Nephron progenitor cell (in vitro differentiated cells): Measurements from ENCODE around the gene SLC1A2.

Source experiments
- DNase-seq: peaks from one replicate; pipeline ENCODE4 v3.0.0; 2021
- H3K27ac Mint-ChIP-seq: 2 replicates; pipeline ENCODE4 v1.8.0; 2021; ENCODE audit warnings: mild to moderate bottlenecking, moderate library complexity, mixed read lengths
- H3K27me3 Mint-ChIP-seq: 2 replicates; pipeline ENCODE4 v1.8.0; 2021; ENCODE audit warnings: mild to moderate bottlenecking, low read depth, mixed read lengths; ENCODE audit not compliant: poor library complexity
- H3K36me3 Mint-ChIP-seq: 2 replicates; pipeline ENCODE4 v1.8.0; 2021; ENCODE audit warnings: low read depth, mixed read lengths
- H3K4me1 Mint-ChIP-seq: 2 replicates; pipeline ENCODE4 v1.8.0; 2021; ENCODE audit warnings: mixed read lengths
- H3K4me3 Mint-ChIP-seq: 2 replicates; pipeline ENCODE4 v1.8.0; 2021; ENCODE audit warnings: mild to moderate bottlenecking, moderate library complexity, mixed read lengths
- H3K9me3 Mint-ChIP-seq: 2 replicates; pipeline ENCODE4 v1.8.0; 2021; ENCODE audit warnings: mild to moderate bottlenecking, moderate library complexity, mixed read lengths
- CTCF ChIP-seq: fragments of 200-600 bp; sonication (generic); IDR thresholded peaks from 2 replicates; pipeline ENCODE4 v1.5.0; 2021; ENCODE audit warnings: antibody characterized with exemption

Gene SLC1A2

GRCh38 chr11:35225946-35226520 is 193.3 kb downstream of the SLC1A2 start:
- H3K9me3 Mint-ChIP-seq, result no peaks in the 10 kb centered on the region
- peaks cover 26% of the 10 kb centered on the region for H3K4me1 Mint-ChIP-seq
- no peak for TF ChIP-seq CTCF
- H3K36me3 Mint-ChIP-seq, result no peaks in the 10 kb centered on the region
- no peak overlapping the region for H3K27ac Mint-ChIP-seq
- DNase-seq, result no peak
- no peaks in the 10 kb centered on the region for H3K27me3 Mint-ChIP-seq
- no peak overlapping the region for H3K4me3 Mint-ChIP-seq

GRCh38 chr11:35223991-35224390 is 195.4 kb downstream of the SLC1A2 start:
- H3K27ac Mint-ChIP-seq, result no peak overlapping the region
- H3K27me3 Mint-ChIP-seq, result no peaks in the 10 kb centered on the region
- no peak for TF ChIP-seq CTCF
- no peak for DNase-seq
- H3K4me1 Mint-ChIP-seq, result peaks cover 20% of the 10 kb centered on the region
- no peaks in the 10 kb centered on the region for H3K36me3 Mint-ChIP-seq
- no peaks in the 10 kb centered on the region for H3K9me3 Mint-ChIP-seq
- no peak overlapping the region for H3K4me3 Mint-ChIP-seq

DNA sequence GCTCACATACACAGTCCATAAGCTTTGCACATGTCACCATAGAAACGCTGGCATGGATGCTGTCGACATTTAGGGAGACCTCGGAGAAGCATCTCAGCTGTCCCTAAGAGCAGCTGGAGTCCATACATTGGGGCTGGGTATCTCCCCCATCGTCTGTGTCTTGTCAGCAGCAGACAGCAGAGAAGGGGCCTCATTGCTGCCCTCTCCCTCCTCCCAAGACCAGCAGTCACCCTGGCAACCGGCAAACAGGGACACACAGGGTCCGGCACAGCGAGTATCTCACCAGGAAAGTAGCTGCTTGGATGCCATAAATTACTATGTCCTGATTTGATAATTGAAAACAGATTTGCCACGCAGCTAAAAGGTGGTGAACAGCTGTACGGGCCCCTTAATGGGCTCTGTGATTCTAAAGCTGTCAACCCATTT is 196.0 kb downstream of the SLC1A2 start:
- no peaks in the 10 kb centered on the region for H3K36me3 Mint-ChIP-seq
- peak; percentile 65 for DNase-seq
- H3K27ac Mint-ChIP-seq, result peak overlapping the region; percentile 84
- peaks cover 20% of the 10 kb centered on the region for H3K4me1 Mint-ChIP-seq
- no peaks in the 10 kb centered on the region for H3K9me3 Mint-ChIP-seq
- TF ChIP-seq CTCF, result no peak
- no peaks in the 10 kb centered on the region for H3K27me3 Mint-ChIP-seq
- no peak overlapping the region for H3K4me3 Mint-ChIP-seq

GRCh38 chr11:35218956-35219355 is 200.4 kb downstream of the SLC1A2 start:
- peaks cover 3% of the 10 kb centered on the region for H3K27me3 Mint-ChIP-seq
- no peaks in the 10 kb centered on the region for H3K36me3 Mint-ChIP-seq
- H3K27ac Mint-ChIP-seq, result no peak overlapping the region
- H3K9me3 Mint-ChIP-seq, result no peaks in the 10 kb centered on the region
- H3K4me1 Mint-ChIP-seq, result peaks cover 19% of the 10 kb centered on the region
- no peak for TF ChIP-seq CTCF
- no peak overlapping the region for H3K4me3 Mint-ChIP-seq
- no peak for DNase-seq

DNA sequence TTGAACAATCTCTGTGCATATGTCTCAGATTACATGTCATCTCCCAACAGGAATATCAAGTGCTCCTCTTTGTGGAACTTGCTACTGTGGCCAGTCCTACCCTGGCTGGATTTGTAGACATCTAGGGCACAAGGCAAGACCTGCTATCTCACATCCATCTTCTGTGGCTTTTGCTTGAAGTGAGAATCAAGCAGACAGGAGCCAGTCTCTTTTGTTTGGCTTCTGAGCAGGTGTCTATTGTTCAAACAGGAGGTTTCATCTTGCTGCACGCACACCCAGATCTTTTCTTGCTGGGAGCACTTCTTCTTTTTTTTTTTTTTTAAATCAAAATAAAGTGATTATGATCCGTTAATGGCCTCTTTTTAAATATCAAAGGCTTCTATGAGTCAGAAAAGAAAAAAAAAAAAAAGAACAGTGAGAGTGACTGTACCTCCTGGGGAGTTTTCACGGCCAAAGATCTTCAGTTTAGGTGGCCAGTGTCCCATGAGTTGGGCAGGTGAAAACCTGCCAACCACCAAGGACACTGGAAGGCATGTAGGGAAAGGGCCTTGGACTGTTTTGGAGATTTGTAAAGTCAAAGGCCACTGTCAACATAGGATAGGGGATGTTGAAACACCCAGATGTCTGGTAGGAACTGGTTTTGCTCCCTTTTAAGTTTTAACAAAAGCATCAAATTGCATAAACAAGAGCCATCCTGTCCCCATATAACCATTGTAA is 202.2 kb downstream of the SLC1A2 start:
- Mint-ChIP-seq H3K9me3 (no peaks in the 10 kb centered on the region), H3K36me3 (no peaks in the 10 kb centered on the region), H3K4me3 (no peak overlapping the region), H3K27me3 (peaks cover 3% of the 10 kb centered on the region), H3K27ac (no peak overlapping the region), H3K4me1 (peaks cover 7% of the 10 kb centered on the region)
- no peak for DNase-seq
- TF ChIP-seq CTCF, result no peak

GRCh38 chr11:35215945-35216344 is 203.4 kb downstream of the SLC1A2 start:
- Mint-ChIP-seq H3K27me3 (peaks cover 3% of the 10 kb centered on the region), H3K27ac (no peak overlapping the region)
- no peak for DNase-seq

More at GRCh38 chr11:35215945-35216344, 203.4 kb downstream of the SLC1A2 start:
- Mint-ChIP-seq H3K4me3 (no peak overlapping the region), H3K36me3 (no peaks in the 10 kb centered on the region), H3K4me1 (peaks cover 7% of the 10 kb centered on the region), H3K9me3 (peaks cover 2% of the 10 kb centered on the region)
- TF ChIP-seq CTCF, result no peak
